Measurements from ENCODE around the gene STK32B.
"Not testable (repeated sequence)": the region's sequence is repeated elsewhere in the genome, so short reads cannot be mapped to it uniquely, and the experiment has no call there.

Gene STK32B

GRCh38 chr4:5409237-5409636 lies 358.0 kb downstream of the STK32B start:
- no peak for DNase-seq

- DNase-seq: no peak
These were observed 358.8 kb downstream of the STK32B start for GRCh38 chr4:5409972-5410618.

GRCh38 chr4:5412296-5412695 lies 361.0 kb downstream of the STK32B start:
- no peak for DNase-seq

DNA sequence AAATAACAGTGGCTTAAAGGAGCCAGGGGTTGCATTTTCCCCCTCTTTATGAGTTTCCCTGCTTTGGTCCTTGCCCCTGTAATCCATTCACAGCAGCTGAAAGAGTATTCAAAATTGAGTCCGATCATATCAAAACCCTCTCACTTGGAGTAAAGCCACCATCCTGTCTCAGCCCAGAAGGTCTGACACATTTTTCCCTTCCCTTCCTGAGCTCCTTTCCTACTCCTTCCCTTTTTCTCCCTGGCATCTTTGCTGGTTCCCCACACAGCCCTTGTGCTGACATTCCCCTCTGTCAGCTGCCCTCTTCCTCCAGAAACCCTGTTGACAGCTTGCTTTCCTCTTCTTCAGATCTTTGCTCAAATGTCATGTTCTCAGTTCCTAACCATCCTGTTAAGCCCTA lies 361.5 kb downstream of the STK32B start:
- no peak for DNase-seq

DNA sequence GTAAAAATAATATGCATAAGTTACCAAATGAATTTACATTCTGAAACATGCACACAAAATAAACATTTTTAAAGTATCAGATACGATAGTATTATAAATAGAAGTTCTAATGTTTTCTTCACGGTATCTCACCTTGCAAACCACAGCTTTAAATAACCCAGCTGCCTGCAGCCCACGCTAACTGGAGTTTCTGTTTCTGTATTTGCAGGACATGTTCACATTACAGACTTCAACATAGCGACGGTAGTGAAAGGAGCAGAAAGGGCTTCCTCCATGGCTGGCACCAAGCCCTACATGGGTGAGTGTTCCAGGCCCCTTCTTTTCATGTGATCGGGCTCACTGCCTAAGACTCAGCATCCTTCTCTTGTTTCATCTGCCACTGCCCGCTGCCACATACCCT lies 365.4 kb downstream of the STK32B start:
- DNase-seq: no peak

GRCh38 chr4:5420266-5420665 lies 369.0 kb downstream of the STK32B start:
- DNase-seq: no peak

DNA sequence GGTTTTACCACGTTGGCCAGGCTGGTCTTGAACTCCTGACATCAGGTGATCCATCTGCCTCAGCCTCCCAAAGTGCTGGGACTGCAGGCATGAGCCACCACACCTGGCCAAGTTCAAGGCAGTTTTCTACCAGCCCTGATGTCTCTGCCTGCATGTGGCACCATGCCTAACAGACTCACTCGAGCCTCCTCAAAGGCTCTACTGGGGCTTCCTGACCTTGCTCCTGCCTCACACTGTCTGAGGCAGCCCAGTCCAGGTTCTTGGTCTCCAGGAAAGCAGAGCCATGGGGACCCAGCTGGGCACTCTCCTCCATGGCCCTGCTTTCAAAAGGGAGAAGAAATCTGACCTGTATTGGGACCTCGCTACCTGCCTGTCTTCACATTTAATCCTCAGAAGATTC lies 370.1 kb downstream of the STK32B start:
- no peak for DNase-seq

DNA sequence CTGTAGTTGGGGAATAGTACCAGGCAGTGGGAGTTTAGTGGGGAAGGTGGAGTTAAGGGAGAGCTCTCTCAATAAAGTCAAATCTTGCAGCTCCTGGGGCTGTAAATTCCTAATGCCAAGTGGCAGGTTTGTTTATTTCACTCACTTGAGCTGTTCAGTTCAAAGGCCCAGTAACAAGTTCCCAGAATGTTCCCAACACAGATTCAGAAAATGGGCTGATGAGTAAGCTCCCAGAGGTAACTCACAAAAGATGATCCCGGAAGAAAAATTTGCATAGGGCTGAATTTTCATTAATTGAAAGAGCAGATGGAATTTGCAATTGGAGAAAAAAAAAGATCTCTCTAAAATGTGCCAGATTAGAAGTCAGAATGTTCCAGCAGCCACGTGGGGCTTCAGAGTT lies 370.9 kb downstream of the STK32B start:
- DNase-seq: no peak

GRCh38 chr4:5423670-5424069 lies 372.4 kb downstream of the STK32B start:
- no peak for DNase-seq

DNA sequence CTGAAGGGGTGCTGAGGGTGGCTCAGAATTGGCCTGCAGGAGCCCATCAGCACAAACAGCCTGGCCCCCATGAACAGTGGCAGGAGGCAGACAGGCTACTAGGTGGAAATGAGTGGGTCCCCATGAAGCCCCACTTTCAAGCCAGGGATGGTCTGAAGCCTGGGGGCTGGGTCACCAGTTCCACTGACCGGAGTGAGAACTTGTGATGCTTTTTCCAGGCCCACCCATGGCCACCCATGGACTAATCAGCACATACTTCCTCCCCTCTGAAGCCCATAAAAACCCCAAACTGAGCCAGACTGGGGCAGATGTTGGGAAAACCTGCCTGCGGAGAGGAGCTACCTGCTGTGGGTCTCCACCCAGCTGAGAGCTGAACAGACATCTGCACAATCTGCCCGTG lies 372.9 kb downstream of the STK32B start:
- no peak for DNase-seq

GRCh38 chr4:5424901-5425300 lies 373.6 kb downstream of the STK32B start:
- DNase-seq: no peak

GRCh38 chr4:5429747-5430146 lies 378.5 kb downstream of the STK32B start:
- no peak for DNase-seq

GRCh38 chr4:5433196-5433595 lies 381.9 kb downstream of the STK32B start:
- no peak for DNase-seq

DNA sequence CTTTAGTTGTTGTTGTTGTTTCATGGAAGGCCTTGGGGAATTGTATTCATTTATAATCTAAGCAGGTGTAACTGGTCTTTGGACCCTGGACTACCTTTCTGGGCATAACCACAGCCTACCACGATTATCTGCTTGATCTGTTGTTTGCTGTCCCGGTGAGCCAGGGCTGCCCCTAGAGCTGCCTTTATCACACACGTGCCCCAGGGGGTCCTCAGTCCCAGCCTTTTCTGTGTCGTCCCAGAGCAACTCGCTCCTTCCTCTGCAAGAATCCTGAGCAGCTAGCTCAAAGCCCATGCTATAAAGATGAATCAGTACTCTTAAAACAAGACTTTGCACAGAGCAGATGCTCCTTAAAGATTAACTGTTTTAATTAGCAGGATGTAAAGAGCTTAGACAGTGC lies 383.9 kb downstream of the STK32B start:
- no peak for DNase-seq

DNA sequence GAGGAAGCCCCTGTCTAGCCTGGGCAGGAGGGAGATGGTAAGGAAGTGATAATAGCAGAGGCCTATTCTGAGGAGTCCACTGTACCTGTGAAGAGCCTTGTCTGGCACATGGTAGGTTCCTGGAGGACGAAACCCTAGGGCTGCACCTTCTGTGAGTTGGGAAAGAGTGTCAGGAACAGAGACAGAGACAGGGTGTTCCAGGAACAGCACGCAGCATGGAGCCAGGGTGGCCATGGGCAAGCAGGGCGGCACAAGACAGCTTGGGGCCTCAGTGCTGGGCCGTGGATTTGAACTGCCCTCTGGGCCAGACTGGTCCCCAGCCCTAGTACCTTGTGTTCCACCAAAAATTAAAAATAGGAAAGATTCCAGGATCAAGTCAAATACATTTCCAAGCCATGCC lies 384.5 kb downstream of the STK32B start:
- DNase-seq: no peak

DNA sequence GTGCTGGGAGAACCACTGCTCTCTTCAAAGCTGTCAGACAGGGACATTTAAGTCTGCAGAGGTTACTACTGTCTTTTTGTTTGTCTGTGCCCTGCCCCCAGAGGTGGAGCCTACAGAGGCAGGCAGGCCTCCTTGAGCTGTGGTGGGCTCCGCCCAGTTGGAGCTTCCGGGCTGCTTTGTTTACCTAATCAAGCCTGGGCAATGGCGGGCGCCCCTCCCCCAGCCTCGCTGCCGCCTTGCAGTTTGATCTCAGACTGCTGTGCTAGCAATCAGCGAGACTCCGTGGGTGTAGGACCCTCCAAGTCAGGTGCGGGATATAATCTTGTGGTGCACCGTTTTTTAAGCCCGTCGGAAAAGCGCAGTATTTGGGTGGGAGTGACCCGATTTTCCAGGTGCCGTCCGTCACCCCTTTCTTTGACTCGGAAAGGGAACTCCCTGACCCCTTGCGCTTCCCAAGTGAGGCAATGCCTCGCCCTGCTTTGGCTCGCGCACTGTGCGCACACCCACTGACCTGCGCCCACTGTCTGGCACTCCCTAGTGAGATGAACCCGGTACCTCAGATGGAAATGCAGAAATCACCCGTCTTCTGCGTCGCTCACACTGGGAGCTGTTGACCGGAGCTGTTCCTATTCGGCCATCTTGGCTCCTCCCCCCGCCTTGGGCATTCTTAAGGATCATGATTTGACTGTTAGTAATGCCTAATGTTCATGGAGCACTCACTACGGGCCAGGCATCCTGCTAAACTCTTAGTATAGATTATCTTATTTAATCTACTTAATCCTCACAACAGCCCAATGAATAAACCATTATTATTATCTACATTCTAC lies 392.9 kb downstream of the STK32B start:
- DNase-seq: not testable (repeated sequence)

GRCh38 chr4:5444918-5445517 lies 393.7 kb downstream of the STK32B start:
- no peak for DNase-seq

DNA sequence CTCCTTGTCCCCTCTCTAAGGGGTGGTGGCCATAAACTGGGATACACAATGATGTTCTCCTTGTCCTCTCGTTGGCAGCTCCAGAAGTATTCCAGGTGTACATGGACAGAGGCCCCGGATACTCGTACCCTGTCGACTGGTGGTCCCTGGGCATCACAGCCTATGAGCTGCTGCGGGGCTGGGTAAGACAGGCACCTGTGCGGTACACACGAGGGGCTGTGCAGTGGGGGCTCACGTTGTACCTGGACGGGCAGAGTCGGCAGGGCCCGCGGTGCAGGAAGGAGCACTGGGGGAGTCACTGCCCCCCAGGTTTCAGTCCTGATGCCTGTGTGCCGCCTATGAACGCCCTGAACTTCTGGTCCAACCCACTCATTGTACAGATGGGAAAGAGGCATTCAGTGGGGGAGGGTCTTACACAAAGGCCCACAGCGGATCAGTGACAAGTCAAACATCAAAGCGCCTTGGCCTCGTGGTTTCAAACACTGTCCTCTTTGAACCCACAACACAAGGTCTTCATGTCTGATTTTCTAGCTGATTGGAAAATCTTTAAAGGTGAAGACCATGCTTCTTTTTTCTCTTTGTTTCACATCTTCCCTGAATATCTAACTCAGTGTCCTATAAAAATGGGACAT lies 395.4 kb downstream of the STK32B start:
- DNase-seq: no peak

DNA sequence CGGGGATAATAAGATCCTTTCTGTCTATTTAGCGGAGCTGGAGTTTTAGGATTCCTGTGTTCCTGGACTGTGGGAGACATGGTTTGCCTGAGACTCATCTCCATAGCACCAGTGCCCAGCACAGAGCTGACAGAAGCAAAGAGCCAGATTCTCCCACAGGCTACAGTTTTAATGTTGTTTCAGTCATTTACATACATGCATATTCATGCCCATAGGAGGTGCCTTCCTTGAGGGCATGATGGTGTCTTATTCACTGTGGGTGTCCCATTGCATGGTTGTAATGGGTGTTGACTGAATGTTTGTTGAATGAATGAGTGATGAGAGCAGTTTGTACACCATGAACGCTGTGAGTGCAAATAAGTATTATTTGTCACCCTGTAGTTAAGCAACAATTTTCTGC lies 396.5 kb downstream of the STK32B start:
- no peak for DNase-seq

DNA sequence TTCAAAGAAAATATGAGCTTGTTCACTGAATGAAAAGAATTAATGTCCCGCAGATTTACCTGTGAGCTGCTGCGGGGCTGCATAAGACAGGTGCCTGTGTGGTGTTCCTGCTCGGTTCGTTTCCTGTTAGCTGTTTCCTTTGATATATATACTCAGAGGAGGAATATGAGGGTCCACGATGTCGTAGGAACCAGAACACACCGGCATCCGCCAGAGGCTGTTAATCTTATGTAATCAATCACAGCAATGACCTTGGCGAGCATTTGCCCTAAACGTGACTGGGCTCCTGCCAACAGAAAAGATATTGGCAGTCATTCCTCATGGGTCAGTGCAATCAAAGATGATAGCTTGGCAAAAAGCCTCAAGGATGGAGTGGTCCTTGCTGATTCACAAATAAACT lies 396.9 kb downstream of the STK32B start:
- no peak for DNase-seq

DNA sequence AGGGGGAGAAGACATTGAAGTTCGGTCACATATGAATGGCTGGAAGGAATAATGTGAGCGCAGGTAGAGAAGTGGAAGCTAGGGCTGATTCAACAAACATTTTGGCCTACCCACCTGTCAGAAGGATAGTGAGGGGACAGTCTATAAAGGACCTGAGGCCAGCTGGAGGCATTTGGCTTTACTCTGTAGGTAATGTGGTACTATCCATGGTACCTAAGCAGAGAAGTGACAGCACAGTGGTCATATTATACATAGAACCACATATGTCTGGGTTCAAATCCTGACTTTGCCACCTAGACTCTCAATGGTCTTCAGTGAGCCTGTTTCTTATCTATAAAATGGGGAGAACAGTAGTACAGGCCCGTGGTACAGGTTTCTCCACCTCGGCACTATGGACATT lies 400.0 kb downstream of the STK32B start:
- DNase-seq: no peak

DNA sequence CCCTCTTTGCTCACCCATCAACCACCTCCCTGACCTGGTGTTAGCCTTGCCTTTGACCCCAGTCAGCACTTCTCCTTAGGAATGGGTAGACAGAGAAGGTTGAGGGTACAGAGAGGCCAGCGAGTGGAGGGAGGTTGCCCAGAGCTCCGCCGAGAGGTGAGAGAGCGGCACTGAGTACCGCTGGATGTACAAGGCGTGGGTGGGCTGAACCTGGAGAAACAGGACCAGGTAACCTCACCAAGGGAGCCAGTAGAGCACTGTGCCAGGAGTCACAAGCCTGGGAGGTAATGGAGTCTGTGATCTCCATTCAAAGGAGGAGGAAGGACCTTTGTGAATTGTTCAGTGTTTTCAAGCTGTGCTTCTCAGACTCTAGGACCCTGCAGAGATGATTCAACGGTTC lies 400.9 kb downstream of the STK32B start:
- DNase-seq: no peak

DNA sequence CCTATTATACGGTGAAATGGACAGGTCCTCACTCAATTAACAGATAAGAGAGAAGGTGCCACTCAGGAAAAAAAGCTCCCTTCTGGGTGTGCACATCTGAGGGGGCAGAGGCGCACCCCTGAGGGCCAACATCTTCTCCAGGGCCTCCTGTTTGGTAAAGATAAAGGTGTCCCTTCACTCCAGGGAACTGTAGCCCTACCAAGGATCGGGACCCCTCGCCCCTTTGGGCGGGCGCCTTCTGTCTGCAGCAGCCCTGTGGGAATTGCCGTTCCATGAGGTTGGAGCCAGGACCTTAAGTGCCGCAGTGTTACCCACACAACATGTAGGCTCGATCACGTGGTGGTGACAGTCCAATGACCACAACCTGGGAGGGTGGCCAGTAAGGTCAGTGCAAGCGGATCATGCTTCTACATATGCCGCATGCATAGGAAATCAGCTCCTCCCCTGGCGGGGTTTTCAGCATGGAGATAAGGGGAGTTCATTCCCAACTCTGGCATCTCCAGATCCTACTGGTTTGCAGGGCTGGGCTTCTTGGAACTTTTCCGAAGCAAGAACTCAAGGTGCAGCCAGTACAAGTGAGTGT lies 403.8 kb downstream of the STK32B start:
- DNase-seq: no peak
